HCT116 (cell line): Measurements from ENCODE around the gene FLCN.

Experiments used
- ATF3 ChIP-seq: IDR thresholded peaks from 2 replicates; pipeline ENCODE4 v1.6.1; 2012
- CTCF ChIP-seq, 3 experiments: fragments of 200-600 bp in 1 of 3; sonication (generic) in 1 of 3; IDR thresholded peaks in 2 of 3; conservative IDR thresholded peaks in 1 of 3; 2 replicates each; pipeline ENCODE4 v1.5.1; 2012 to 2017; ENCODE audit warnings: low read depth in 2 of 3, low read length in 2 of 3, antibody characterized with exemption in 1 of 3, borderline replicate concordance in 1 of 3, control low read depth in 1 of 3, mild to moderate bottlenecking in 1 of 3, mixed read lengths in 1 of 3, mixed run types in 1 of 3, moderate library complexity in 1 of 3; ENCODE audit not compliant: insufficient read depth in 1 of 3
- EZH2 ChIP-seq: fragments of 200-600 bp; sonication (generic); IDR thresholded peaks from 2 replicates; pipeline ENCODE4 v1.6.1; 2017; ENCODE audit warnings: antibody characterized with exemption, mixed run types
- EZH2phosphoT487 ChIP-seq: fragments of 200-600 bp; IDR thresholded peaks from 2 replicates; pipeline ENCODE4 v1.6.1; 2018; ENCODE audit warnings: antibody characterized with exemption, borderline replicate concordance
- MAX ChIP-seq: IDR thresholded peaks from 2 replicates; pipeline ENCODE4 v1.6.1; 2012
- POLR2A ChIP-seq: IDR thresholded peaks from 2 replicates; pipeline ENCODE4 v1.7.0; 2011; ENCODE audit warnings: borderline replicate concordance; ENCODE audit not compliant: insufficient read depth, insufficient read length; ENCODE audit errors: extremely low read depth
- POLR2AphosphoS5 ChIP-seq: IDR thresholded peaks from 2 replicates; pipeline ENCODE4 v1.6.1; 2011; ENCODE audit warnings: mild to moderate bottlenecking, low read depth, low read length, moderate library complexity
- RAD21 ChIP-seq: IDR thresholded peaks from 2 replicates; pipeline ENCODE4 v1.6.1; 2012; ENCODE audit warnings: low read depth, mild to moderate bottlenecking
- REST ChIP-seq: IDR thresholded peaks from 2 replicates; pipeline ENCODE4 v1.6.1; 2012; ENCODE audit warnings: low read depth
- ZNF274 ChIP-seq: fragments of 200-500 bp; sonication (Bioruptor generic); IDR thresholded peaks from 2 replicates; pipeline ENCODE4 v1.6.1; 2014; ENCODE audit warnings: mild to moderate bottlenecking, low read depth, low read length, inconsistent platforms

- TF ChIP-seq CTCF (IDR thresholded peaks at IDR 0.05 in 2 of 3, conservative IDR thresholded peaks at IDR 0.05 in 1 of 3; ENCODE audit: borderline replicate concordance in 1 of 3, insufficient read depth in 1 of 3, low read depth in 2 of 3, low read length in 2 of 3) (no peak), EZH2 (no peak), REST (no peak), ATF3 (no peak), POLR2A (no peak), EZH2phosphoT487 (no peak), MAX (no peak), RAD21 (no peak), ZNF274 (no peak), POLR2AphosphoS5 (no peak)
These were observed 64.7 kb downstream of the FLCN start for GRCh38 chr17:17172001-17172939.
